ENCODE data around the gene TMEM132D. TPM values are rescaled to one million over a fixed set of nuclear protein-coding genes. Genes with fewer than 3 reads are reported as not detected.

TMEM132D gene
- total RNA-seq, 1 donor from 2014 or later: not detected

DNA sequence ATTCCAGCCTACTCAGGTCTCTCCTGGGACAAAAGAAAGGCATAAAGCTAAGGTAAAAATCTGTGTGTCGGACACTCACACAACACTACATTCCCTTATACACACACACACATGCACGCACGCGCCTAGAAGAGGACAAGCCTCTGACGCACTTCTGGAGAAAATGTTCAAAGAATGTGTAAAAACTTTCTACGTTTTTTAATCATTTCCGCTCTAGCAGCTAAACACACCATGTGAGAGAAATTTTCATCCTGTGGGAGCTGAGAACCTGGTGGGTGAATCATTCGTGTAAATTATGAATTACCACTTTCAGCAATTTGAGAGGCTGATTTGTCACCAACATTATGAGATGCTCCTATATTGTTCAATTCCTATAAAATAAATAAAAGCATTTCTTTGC, 494.5 kb downstream of the TMEM132D start:
- intact Hi-C loops (cut with DNase I): no loop called here

DNA sequence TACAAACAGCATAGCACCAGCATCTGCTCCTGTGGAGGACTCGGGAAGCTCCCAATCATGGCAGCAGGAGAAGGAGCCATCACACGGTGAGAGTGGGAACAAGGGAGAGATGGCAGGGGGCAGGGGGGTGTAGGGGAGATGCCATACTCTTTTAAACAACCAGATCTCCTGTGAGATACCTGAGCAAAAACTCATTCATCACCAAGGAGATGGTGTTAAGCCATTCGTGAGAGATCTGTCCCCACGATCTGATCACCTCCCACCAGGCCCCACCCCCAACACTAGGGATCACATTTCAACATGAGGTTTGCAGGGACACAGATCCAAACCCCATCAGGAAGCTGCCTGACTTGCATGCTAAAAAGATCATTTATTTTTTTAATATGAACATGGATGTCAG, 499.3 kb downstream of the TMEM132D start:
- no peak for DNase-seq (ENCODE audit: low spot score)
- intact Hi-C loops (cut with DNase I): no loop called here

More for the DNA sequence above, 494.5 kb downstream of the TMEM132D start:
- no peak for DNase-seq (ENCODE audit: low spot score)

DNA sequence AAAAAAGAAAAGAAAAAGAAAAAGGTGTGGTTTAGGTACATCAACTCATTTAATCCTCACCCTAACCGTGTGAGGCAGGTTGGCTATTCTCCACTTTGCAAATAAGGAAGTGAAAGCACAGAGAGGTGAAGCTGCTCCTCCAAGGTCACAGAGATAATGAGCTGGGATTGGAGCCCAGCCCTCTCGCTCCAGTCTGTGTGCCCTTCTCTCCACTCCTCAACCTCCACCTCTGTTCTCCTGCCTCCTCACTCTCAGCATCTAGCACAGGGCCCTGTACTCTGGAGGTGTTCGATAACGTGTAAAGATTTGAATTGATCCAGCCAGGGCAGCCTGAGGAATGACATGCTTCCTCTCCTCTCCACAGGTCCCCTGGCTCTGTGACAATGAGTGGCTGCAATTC, 502.3 kb downstream of the TMEM132D start:
- no peak for DNase-seq (ENCODE audit: low spot score)
- intact Hi-C loops (cut with DNase I): no loop called here

DNA sequence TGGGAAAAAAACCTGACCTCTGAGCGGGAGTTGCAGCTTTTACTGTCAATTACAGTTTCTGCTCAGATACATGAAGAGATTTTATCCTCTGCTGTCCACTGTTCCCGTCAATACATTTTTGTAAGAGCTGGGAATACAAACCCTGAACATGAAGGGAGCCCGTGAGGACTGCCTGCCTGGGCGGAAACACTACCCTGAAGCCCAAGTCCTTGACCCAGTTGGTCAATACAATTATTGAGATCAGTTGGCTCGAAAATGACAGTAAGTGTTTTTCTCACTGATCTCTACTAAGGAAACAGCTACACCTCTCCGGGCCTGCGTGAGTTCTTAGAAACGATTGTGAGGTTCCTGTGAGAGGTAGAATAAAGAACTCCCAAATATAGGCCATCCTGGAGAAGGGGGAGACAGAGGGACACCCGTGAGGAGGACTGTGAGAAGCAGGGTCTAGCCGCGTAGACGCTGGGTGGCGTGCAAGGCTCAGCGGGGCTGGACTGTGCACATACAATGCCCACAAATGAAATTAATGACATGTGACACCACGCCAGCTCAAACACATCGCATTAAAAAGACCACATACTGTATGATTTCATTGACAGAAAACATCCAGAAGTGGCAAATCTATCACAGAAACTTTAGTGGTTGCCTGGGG, 509.5 kb downstream of the TMEM132D start:
- DNase-seq (ENCODE audit: low spot score): no peak
- intact Hi-C loops (cut with DNase I): no loop called here

DNA sequence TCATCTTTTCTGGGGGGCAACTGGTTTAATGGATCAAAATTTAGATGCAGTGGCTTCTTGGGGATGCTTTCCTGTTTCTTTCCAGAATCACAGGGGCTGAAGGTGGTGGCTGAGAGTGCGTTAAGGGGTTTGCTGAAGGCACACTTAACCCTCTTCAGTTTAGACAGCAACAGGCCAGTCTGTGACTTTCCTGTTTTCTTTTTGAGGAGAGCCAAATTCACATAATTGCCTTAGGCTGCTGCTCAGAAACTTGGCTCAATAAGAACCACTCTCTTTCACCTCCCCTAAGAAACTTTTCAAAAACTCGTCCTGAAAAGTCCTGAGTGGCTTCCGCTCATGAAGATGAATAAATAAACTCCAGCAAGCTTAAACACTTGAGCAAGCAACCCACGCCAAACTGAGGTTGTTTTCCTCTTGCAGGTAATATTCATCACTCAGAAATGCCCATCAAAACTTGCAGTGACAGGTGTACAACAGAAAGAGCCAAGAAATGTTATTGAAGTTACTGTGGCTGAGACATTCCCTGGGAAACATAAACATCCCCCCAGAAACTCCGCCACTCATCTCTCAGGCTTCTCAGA, 510.4 kb downstream of the TMEM132D start:
- intact Hi-C loops (cut with DNase I): no loop called here
- DNase-seq (ENCODE audit: low spot score): no peak

GRCh38 chr12:129385637-129385990, 518.2 kb downstream of the TMEM132D start:
- no peak for DNase-seq (ENCODE audit: low spot score)
- intact Hi-C loops (cut with DNase I): no loop called here

DNA sequence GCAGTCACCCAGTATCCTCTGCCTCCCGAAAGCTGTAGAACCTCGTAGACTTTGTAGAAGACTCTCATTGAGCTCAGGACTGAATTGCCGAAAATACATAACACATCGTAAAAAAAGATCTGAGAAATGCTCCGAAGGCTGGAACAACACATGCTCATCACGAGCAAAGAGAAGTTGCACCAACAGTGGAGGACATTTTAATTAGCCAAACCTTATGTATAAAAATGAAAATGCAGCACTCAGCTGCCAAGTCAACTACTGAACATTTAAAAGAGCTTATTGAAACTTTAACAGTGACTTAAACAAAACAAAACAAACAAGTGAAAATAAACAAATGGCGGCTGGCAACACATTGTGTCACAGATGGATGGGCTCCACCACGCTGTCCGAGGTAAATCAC, 519.9 kb downstream of the TMEM132D start:
- no peak for DNase-seq (ENCODE audit: low spot score)
- intact Hi-C loops (cut with DNase I): no loop called here

DNA sequence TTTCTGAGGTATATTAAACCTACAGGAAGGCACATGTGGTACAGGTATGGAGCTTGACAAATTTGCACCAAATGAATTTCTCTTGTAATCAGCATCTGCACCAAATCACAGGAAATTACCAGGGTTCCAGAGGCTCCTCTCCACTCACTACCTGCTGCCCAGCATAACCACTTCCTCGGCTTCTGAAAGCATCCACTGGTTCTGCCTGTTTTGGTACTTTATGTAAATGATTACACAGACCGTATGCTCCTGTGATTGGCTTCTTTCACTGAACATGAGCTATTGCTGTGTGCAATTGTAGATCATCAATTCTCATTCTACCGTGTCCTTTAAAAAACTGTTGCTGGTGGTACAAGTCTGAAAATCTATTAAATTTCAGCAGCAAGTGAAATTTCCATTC, 522.1 kb downstream of the TMEM132D start:
- intact Hi-C loops (cut with DNase I): no loop called here
- DNase-seq (ENCODE audit: low spot score): no peak

DNA sequence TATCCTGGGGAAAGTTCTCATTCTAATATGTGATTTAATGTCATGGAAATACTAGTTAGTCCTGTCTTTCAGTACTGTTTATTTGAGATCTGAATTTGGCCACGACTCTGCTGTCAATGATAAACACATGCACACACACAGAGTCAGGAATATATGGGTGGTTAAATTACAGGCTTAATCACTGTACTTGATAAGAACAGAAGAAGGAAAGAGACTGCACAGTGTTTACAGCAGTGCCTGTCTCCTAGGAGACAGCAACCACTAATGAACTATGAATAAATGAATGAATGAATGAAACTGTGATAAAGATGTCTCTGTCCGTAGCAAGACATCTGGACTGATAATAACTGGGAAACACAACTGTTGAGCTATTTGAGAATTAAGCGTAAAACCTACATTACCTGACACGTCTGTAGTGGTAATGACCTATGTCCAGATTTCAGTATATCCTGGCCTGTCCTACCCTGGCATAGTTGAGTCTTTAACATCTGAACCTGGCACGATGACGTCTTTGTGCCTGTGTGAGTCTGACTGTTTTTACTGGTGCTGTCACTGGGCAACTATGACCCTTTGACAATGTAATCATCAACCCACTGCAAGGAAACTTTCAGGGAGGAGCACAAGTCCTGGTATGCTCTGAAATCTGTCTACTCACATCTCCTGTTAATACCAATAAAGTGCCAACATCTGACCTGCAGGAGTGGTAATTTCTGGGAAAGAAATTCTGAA, 524.6 kb downstream of the TMEM132D start:
- intact Hi-C loops (cut with DNase I): no loop called here
- DNase-seq (ENCODE audit: low spot score): no peak

DNA sequence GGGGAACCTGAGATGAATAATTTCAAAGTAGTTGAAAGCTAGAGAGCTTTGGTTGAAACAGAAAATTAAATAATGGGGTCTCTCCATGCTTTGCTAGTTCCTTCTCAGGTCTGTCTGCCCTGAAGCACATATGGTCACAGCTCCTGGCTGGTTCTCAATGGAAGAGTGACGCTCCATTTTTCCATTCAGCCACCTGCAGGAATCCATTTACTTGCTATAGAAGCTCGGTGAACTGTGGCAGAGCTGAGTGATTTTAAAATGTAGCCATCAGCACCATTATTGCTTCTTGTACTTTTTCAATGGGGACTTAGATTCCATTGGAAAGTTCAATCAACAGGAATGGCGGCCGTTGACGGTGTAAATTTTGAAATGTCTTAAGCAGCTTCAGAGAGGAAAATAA, 525.3 kb downstream of the TMEM132D start:
- intact Hi-C loops (cut with DNase I): no loop called here
- DNase-seq (ENCODE audit: low spot score): no peak

- intact Hi-C loops (cut with DNase I): no loop called here
- no peak for DNase-seq (ENCODE audit: low spot score)
These were observed 530.1 kb downstream of the TMEM132D start for GRCh38 chr12:129373746-129374145.

DNA sequence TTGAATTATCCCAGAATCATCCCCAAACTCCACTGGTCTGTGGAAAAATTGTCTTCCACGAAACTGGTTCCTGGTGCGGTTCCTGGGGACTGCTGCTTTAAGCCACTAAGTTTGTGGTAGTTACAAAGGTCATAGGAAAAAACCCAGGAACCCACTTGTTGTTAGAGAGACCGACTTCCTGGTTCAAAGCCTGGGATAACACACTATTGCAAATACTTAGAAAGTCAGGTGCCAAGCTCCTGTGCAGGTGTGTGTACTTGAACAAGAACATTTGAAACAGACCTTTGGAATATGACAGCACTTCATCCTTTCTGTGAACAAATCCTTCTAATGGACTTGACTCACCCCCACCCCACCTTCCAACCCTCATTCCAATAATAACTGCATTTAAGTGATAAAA, 530.9 kb downstream of the TMEM132D start:
- DNase-seq (ENCODE audit: low spot score): no peak
- intact Hi-C loops (cut with DNase I): no loop called here

GRCh38 chr12:129372348-129372747, 531.5 kb downstream of the TMEM132D start:
- intact Hi-C loops (cut with DNase I): no loop called here
- DNase-seq (ENCODE audit: low spot score): no peak

- DNase-seq (ENCODE audit: low spot score): no peak
- intact Hi-C loops (cut with DNase I): no loop called here
These were observed 532.6 kb downstream of the TMEM132D start for GRCh38 chr12:129371268-129371667.

DNA sequence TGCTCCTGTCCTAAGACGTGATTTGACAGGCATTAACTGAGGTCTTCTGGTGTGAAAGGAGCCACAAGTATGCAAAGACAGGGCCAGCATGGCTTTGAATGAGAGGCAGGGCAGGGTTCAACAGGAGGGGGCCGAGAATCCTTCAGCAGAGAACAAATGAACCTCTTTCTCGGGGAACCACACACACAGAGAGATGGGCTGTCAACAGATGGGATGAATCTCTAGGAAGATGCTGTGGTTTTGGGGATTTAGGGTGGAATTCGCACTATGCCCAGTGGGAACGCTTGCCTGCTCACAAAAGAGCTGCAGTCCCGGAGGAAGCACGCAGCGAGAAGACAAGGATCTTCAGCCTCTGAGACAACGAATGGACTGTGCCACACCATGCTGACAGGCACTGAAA, 537.2 kb downstream of the TMEM132D start:
- DNase-seq (ENCODE audit: low spot score): no peak

DNA sequence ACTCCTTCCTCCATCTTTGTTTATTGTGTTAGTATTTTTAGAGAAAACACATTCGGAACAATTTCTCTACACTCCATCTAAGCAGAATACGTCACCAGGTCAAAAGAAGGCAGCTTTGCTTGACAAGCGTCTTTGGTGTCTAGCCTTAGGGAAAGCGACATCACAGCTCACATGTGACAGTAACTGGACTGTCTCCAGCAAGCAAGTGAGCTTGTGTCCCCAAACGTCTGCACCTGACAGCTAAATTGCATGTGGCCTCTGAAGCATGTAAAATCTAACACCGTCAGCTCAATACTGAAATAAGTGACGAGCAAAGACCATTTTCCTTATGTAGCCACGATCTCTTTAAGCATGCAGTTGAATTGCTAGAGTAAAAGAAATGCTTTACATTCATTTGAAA, 540.8 kb downstream of the TMEM132D start:
- intact Hi-C loops (cut with DNase I): no loop called here

More for the DNA sequence above, 537.2 kb downstream of the TMEM132D start:
- intact Hi-C loops (cut with DNase I): no loop called here

DNA sequence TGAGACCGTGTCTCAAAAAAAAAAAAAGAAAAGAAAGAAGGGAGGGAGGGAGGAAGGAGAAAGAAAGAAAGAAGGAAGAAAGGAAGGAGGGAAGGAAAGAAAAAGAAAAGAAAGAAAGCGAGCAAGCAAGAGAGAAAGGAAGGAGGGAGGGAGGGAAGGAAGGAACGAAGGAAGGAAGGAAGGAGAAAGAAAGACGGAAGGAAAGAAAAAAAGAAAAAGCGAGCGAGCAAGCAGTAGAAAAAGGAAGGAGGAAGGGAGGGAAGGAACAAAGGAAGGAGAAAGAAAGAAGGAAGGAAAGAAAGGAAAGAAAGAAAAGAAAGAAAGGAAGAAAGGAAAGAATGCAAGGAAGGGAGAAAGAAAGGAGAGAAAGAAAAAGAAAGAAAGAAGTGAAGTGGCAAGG, 546.6 kb downstream of the TMEM132D start:
- no peak for DNase-seq (ENCODE audit: low spot score)
- intact Hi-C loops (cut with DNase I): no loop called here

More for the DNA sequence above, 540.8 kb downstream of the TMEM132D start:
- DNase-seq (ENCODE audit: low spot score): no peak

DNA sequence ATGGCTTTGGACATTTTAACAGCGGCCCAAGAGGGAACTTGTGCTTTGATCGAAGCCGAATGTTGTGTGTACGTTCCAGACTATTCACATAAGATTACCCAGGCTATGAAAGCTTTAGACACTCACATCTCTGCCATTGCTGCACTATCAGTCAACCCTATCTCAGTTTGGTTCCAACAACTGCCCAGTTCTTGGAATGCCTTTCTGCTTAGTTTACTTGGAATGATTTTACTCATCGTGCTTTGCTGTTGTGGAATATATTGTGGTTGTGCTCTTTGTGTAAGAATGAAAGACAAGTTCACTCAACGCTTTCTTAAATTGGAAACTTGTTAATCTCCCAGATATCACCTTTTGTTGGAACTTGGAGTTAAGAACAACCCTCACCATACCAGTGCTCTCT, 552.3 kb downstream of the TMEM132D start:
- DNase-seq (ENCODE audit: low spot score): no peak
- intact Hi-C loops (cut with DNase I): no loop called here

GRCh38 chr12:129339336-129339735, 564.5 kb downstream of the TMEM132D start:
- no peak for DNase-seq (ENCODE audit: low spot score)
- intact Hi-C loops (cut with DNase I): no loop called here

DNA sequence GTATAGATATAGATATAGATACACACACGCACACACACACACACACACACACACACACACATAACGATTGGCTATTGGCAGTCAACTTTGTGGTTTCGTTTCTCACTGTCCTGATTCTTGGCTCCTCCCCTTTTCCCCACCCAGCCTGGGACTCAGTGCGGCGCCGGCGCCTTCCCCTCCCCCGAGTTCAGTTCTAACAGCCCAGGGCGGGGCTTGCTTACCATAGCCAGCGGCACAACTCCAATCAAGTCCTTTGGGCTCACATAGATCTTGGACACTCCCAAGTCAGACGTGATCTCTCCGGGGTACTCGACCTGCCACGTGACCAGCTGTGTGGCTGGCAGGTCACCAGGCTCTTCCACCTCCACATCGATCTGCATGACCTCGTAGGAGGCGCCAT, 566.4 kb downstream of the TMEM132D start:
- no peak for DNase-seq (ENCODE audit: low spot score)
- intact Hi-C loops (cut with DNase I): no loop called here

DNA sequence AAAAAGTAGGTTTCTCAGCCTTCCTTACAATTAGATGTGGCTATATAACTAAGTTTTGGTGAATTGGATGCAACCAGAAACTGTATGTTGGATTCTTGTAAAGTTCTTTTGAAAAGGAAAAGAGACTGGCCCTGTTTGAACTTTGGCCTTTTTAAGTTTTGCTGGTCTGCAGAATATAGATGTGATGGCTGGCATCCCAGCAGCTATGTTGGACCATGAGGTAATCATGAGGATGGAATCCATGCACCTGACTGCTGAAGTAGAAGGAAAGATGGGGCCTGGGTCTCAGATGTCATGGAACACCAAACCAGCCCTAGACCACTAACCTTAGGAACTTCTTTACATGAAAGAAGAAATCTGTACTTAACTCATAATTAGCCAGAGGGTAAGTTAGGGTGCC, 568.1 kb downstream of the TMEM132D start:
- intact Hi-C loops (cut with DNase I): no loop called here
- no peak for DNase-seq (ENCODE audit: low spot score)
